HepG2 (cell line): Measurements from ENCODE around the gene IL10RA. TPM values are rescaled to one million over a fixed set of nuclear protein-coding genes. Genes with fewer than 3 reads are reported as not detected.

Experiments
- ATAC-seq: fragments of 200-7000 bp; cut with Tn5 transposase; 3 replicates; pipeline ENCODE4 v1.9.1; 2020; ENCODE audit warnings: mild to moderate bottlenecking, moderate library complexity
- BruUV-seq: library from RNA; stranded (reverse); fragments of 400-500 nt; replicated peaks from 2 replicates; lab custom pipeline; 2021; lab: Mats Ljungman, UMichigan
- CTCF ChIA-PET: fragments of 300-600 bp; formaldehyde crosslinking; extraction: SDS; loops from one replicate; lab custom pipeline; 2021; ENCODE audit warnings: low total read pairs, inconsistent platforms, low intra/inter-chr PET ratio; lab: Yijun Ruan, JAX
- POLR2A ChIA-PET: fragments of 350-600 bp; sonication (Branson Sonifier 250); formaldehyde crosslinking; loops from one replicate; lab custom pipeline; 2020; ENCODE audit warnings: antibody characterized with exemption, inconsistent platforms; lab: Yijun Ruan, JAX
- DNase-seq: peaks from one replicate; pipeline ENCODE4 v3.0.0-alpha.2; 2015; ENCODE audit warnings: low spot score
- FAIRE-seq: peaks from 3 replicates; lab custom pipeline; 2011; peaks lifted over from hg19 to GRCh38; lab: Jason Lieb, UNC
- H2AFZ ChIP-seq: one replicate; pipeline ENCODE4 v1.6.1; 2011; ENCODE audit warnings: low read length, inconsistent platforms
- H3K27ac ChIP-seq: fragments of 300-600 bp; 3 replicates; pipeline ENCODE4 v1.8.0; 2011; ENCODE audit warnings: mixed run types, mild to moderate bottlenecking, mixed read lengths, low read length, inconsistent platforms; ENCODE audit not compliant: insufficient read depth; ENCODE audit errors: extremely low read length
- H3K27me3 ChIP-seq, 2 experiments: fragments of 200-600 bp in 1 of 2; 2 replicates in 1 of 2; 3 replicates in 1 of 2; pipeline versions ENCODE4 v1.6.0 to v1.8.0; 2011; ENCODE audit warnings: low read length in 2 of 2, mild to moderate bottlenecking in 2 of 2, moderate library complexity in 2 of 2, inconsistent platforms in 1 of 2; ENCODE audit not compliant: insufficient read depth in 2 of 2, control insufficient read depth in 1 of 2
- H3K36me3 ChIP-seq, 2 experiments: fragments of 200-600 bp in 1 of 2; replicated peaks in 1 of 2; 2 replicates in 1 of 2; 3 replicates in 1 of 2; pipeline versions ENCODE4 v1.5.1 to v1.8.0; 2011; ENCODE audit warnings: low read length in 2 of 2, inconsistent platforms in 1 of 2; ENCODE audit not compliant: insufficient read depth in 2 of 2, control insufficient read depth in 1 of 2
- H3K4me1 ChIP-seq: 2 replicates; pipeline ENCODE4 v1.5.1; 2012; ENCODE audit warnings: low read length, inconsistent platforms; ENCODE audit not compliant: insufficient read depth
- H3K4me2 ChIP-seq: 2 replicates; pipeline ENCODE4 v1.6.0; 2011; ENCODE audit warnings: low read depth, low read length, inconsistent platforms
- H3K4me3 ChIP-seq, 3 experiments: fragments of 200-600 bp in 1 of 3; sonication (generic), shearing (Covaris generic) in 1 of 3; replicated peaks in 1 of 3; 2 replicates each; pipeline ENCODE4 v1.5.1; 2011 to 2016; ENCODE audit warnings: low read length in 3 of 3, inconsistent platforms in 2 of 3, low read depth in 2 of 3, mild to moderate bottlenecking in 2 of 3, control low read depth in 1 of 3, mixed read lengths in 1 of 3; ENCODE audit not compliant: insufficient read depth in 1 of 3
- H3K79me2 ChIP-seq: one replicate; pipeline ENCODE4 v1.6.1; 2011; ENCODE audit warnings: low read length, inconsistent platforms; ENCODE audit not compliant: insufficient read depth
- H3K9ac ChIP-seq: 2 replicates; pipeline ENCODE4 v1.6.0; 2011; ENCODE audit warnings: mild to moderate bottlenecking, low read depth, low read length, inconsistent platforms; ENCODE audit not compliant: insufficient read depth
- H3K9me3 ChIP-seq: 2 replicates; pipeline ENCODE4 v1.5.1; 2012; ENCODE audit warnings: mild to moderate bottlenecking, low read length
- H4K20me1 ChIP-seq: 2 replicates; pipeline ENCODE4 v1.6.0; 2011; ENCODE audit warnings: inconsistent platforms, mild to moderate bottlenecking, low read length, moderate library complexity; ENCODE audit not compliant: insufficient read depth
- ATF5 ChIP-seq: sonication (generic); formaldehyde crosslinking; IDR thresholded peaks from 2 replicates; pipeline ENCODE4 v1.4.0; 2020; ENCODE audit warnings: mild to moderate bottlenecking, low read depth, missing genetic modification reagents
- CCAR2 ChIP-seq: fragments of 200-400 bp; formaldehyde crosslinking; optimal IDR thresholded peaks from 2 replicates; pipeline ENCODE3; 2018; ENCODE audit warnings: low read depth, mild to moderate bottlenecking, low read length, moderate library complexity
- MED8 ChIP-seq: sonication (generic); formaldehyde crosslinking; IDR thresholded peaks from 2 replicates; pipeline ENCODE4 v1.8.1; 2023; ENCODE audit warnings: mild to moderate bottlenecking, missing genetic modification reagents; ENCODE audit not compliant: insufficient replicate concordance
- RARA ChIP-seq: IDR thresholded peaks from 2 replicates; pipeline ENCODE4 v1.6.1; 2016; ENCODE audit warnings: missing genetic modification reagents, missing compliant biosample characterization
- ZNF460 ChIP-seq: sonication (generic); formaldehyde crosslinking; IDR thresholded peaks from 2 replicates; pipeline ENCODE4 v1.5.1; 2020; ENCODE audit warnings: missing genetic modification reagents, mild to moderate bottlenecking, borderline replicate concordance
- ZNF678 ChIP-seq: sonication (generic); formaldehyde crosslinking; IDR thresholded peaks from 2 replicates; pipeline ENCODE4 v1.4.0; 2020; ENCODE audit warnings: mild to moderate bottlenecking, missing genetic modification reagents
- WGBS: methylation state at CpG from one replicate; pipeline ENCODE4 v1.1.6; 2017; ENCODE audit warnings: low lambda C conversion rate; 5-methylcytosine and 5-hydroxymethylcytosine counted together
- in situ Hi-C: cut with HindIII; loops from 2 replicates; pipeline ENCODE4 v1.10.0; 2017; ENCODE audit warnings: low pct_unique_long_range_greater_than_20kb; ENCODE audit not compliant: extremely low pct_ligation_motif_present
- intact Hi-C: fragments of 100-400 bp; cut with micrococcal nuclease; formaldehyde crosslinking; loops from one replicate; pipeline ENCODE4 v1.10.0; 2022; ENCODE audit not compliant: unreplicated experiment
- polyA plus RNA-seq, 8 experiments: library from polyadenylated mRNA; depleted of rRNA in 3 of 8; stranded (reverse) in 7 of 8; unstranded in 1 of 8; fragments of >200 nt; fragmentation: Illumina TruSeq in 4 of 8; extraction: Trizol in 4 of 8; gene quantifications; 2 replicates each; pipeline versions ENCODE4 v1.2.1 to v1.2.3, GENCODE V29; 2011 to 2016; ENCODE audit warnings: low read depth in 4 of 8, missing spikeins in 1 of 8, mixed read lengths in 1 of 8; ENCODE audit not compliant: insufficient read depth in 1 of 8
- total RNA-seq, 5 experiments: library from RNA; depleted of rRNA; stranded (reverse); fragments of >200 nt; fragmentation: Illumina TruSeq; extraction: Trizol; gene quantifications; 2 replicates each; pipeline ENCODE4 v1.2.3, GENCODE V29; 2016; ENCODE audit warnings: low read depth in 1 of 5
- TF ChIP-seq, protein P1 (sequence below): sonication (generic); formaldehyde crosslinking; IDR thresholded peaks from 2 replicates; pipeline ENCODE4 v1.4.0; 2020; ENCODE audit warnings: mild to moderate bottlenecking, missing genetic modification reagents
- TF ChIP-seq, protein P2 (sequence below): sonication (generic); IDR thresholded peaks from 2 replicates; pipeline ENCODE4 v1.6.1; 2016; ENCODE audit warnings: low read depth, borderline replicate concordance

The IL10RA gene
- total and polyA plus RNA-seq, 2 of the 13 experiments (the other 11 are each of a cell fraction or from before 2014, with no cell fraction given), result not detected

DNA sequence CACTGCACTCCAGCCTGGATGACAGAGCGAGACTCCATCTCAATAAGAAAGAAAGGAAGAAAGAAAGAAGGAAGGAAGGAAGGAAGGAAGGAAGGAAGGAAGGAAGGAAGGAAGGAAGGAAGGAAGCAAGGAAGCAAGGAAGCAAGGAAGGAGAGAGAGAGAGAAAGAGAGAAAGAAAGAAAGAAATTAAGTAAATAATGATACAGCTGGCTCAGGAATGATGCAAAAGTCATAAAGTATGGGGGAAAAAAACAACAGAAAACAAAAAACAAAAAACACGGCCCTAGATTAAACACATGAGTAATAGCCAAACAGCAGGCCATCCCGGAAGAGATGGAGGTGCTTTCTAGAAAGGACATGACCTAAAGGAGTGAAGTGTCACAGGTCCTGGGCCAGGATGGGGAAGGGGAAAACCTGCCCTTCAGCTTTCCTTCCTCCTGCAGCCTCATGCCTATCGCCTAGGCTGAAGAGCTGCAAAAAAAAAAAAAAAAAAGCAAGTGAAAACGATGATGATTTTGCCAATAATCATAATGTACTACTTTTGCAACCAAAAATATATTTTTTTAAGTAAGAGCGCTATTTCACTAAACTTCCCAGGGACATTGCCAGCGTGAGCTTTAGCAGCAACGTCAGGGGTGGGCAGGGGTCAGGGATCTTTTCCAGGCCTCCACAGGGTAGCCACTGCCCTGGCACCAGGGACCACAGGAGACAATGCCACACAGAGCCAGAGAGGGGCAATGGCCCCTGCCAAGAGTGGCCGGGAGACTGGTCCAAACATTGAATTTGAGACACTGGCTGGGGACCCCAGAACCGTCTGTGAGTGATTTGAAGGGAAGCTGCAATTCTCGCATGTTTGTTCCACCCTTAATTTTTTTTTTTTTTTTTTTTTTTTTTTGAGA, 62.5 kb downstream of the IL10RA start:
- WGBS, result 23% methylated on average over 11 of the region's 11 CpGs
- Histone ChIP-seq H3K4me1 (no peaks in the 10 kb centered on the region), H3K27me3 (peaks cover 0 to 16% of the 10 kb centered on the region in 2 experiments; a peak in 1 of 5 replicates), H3K9ac (no peak overlapping the region), H3K36me3 (no peaks in the 10 kb centered on the region), H4K20me1 (no peaks in the 10 kb centered on the region), H2AFZ (no peak overlapping the region), H3K9me3 (no peaks in the 10 kb centered on the region), H3K27ac (no peak overlapping the region), H3K4me3 (no peak overlapping the region), H3K79me2 (no peaks in the 10 kb centered on the region), H3K4me2 (no peak overlapping the region)
- ChIA-PET POLR2A (no interaction called here), CTCF (no interaction called here)
- no TSS peak for BruUV-seq
- no peak for ATAC-seq
- no peak for DNase-seq
- TF ChIP-seq ZNF460 (CRISPR knock-in tag) (no peak), CCAR2 (no peak), MED8 (CRISPR knock-in tag) (no peak), ATF5 (CRISPR knock-in tag) (no peak), ZNF678 (CRISPR knock-in tag) (no peak), RARA (CRISPR knock-in tag) (no peak)
- TF ChIP-seq, protein P1, sequence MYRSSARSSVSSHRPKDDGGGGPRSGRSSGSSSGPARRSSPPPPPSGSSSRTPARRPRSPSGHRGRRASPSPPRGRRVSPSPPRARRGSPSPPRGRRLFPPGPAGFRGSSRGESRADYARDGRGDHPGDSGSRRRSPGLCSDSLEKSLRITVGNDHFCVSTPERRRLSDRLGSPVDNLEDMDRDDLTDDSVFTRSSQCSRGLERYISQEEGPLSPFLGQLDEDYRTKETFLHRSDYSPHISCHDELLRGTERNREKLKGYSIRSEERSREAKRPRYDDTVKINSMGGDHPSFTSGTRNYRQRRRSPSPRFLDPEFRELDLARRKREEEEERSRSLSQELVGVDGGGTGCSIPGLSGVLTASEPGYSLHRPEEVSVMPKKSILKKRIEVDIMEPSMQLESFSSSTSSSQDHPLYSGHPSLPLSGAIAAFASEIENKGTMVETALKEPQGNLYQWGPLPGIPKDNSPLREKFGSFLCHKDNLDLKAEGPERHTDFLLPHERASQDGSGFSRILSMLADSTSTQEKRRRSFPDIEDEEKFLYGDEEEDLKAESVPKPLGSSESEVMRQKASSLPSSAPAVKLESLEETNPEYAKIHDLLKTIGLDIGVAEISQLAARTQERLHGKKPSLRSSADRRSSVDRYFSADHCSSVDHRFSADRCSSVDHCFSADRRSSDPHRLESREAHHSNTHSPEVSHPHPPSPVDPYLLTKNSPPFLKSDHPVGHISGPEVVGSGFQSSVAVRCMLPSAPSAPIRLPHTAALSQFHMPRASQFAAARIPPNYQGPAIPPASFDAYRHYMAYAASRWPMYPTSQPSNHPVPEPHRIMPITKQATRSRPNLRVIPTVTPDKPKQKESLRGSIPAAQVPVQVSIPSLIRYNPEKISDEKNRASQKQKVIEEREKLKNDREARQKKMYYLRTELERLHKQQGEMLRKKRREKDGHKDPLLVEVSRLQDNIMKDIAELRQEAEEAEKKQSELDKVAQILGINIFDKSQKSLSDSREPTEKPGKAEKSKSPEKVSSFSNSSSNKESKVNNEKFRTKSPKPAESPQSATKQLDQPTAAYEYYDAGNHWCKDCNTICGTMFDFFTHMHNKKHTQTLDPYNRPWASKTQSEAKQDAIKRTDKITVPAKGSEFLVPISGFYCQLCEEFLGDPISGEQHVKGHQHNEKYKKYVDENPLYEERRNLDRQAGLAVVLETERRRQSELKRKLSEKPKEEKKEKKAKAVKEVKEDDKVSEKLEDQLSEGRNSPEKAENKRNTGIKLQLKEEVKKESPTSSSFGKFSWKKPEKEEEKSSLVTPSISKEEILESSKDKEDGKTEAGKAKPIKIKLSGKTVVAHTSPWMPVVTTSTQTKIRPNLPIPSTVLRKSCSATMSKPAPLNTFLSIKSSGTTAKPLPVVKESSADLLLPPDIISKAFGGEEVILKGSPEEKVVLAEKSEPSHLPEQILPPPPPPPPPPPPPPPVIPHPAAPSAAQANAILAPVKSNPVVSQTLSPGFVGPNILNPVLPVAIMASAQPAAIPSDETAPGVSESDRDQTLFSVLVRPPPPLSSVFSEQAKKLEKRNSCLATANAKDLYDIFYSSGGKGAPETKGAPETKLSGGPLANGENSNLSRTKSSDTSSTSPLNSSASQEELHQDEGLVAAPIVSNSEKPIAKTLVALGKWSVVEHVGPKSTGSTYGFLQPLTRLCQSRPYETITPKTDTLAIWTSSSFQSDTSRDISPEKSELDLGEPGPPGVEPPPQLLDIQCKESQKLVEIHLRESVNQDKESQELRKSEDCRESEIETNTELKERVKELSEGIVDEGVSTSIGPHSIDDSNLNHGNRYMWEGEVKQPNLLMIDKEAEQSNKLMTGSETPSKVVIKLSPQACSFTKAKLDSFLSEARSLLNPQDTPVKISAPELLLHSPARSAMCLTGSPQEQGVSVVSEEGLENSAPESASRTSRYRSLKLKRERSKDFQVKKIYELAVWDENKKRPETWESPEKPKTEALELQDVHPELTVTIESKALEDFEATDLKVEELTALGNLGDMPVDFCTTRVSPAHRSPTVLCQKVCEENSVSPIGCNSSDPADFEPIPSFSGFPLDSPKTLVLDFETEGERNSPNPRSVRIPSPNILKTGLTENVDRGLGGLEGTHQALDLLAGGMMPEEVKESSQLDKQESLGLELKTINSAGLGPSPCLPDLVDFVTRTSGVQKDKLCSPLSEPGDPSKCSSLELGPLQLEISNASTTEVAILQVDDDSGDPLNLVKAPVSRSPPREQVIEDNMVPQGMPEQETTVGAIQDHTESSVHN (CRISPR knock-in tag), result no peak
- TF ChIP-seq, protein P2, sequence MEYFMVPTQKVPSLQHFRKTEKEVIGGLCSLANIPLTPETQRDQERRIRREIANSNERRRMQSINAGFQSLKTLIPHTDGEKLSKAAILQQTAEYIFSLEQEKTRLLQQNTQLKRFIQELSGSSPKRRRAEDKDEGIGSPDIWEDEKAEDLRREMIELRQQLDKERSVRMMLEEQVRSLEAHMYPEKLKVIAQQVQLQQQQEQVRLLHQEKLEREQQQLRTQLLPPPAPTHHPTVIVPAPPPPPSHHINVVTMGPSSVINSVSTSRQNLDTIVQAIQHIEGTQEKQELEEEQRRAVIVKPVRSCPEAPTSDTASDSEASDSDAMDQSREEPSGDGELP, result no peak
- intact Hi-C loops (no loop called here), in situ Hi-C loops (no loop called here)
- FAIRE-seq, result no peak
